ENCODE data around the gene STIMATE.

DNA sequence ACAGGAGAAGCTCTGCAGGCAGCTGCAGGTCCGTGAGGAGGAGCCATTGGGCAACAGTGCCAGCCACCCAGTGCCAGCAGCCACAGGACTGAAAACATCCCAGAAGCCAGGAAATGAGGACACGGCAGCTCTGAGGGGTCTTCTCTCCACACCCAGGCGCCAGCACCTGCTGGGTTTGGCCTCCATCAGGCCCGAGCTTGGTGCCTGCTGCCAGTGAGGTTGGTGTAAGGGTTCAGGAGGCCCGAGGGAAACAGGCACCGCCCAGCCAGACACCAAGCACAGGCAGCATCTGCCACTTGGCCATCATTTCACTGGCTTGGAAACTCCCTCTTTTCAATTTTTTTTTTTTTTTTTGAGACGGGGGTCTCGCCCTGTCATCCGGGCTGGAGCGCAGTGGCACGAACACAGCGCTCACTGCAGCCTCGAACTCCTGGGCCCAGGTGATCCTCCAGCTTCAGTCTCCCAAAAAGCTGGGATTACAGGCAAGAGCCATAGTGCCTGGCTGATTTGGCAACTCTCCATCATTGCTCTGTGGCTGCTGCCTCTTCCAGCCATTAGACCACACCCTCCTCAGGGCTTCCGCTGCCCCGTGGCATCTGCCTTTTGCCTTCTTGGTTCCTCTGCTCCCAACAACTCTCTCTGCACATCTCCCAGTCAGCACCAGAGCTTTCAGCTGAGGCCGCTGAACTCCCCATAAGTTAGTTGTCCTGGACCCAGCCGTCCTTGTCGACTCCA is 104.2 kb downstream of the STIMATE start:
- TF ChIP-seq, protein P1, sequence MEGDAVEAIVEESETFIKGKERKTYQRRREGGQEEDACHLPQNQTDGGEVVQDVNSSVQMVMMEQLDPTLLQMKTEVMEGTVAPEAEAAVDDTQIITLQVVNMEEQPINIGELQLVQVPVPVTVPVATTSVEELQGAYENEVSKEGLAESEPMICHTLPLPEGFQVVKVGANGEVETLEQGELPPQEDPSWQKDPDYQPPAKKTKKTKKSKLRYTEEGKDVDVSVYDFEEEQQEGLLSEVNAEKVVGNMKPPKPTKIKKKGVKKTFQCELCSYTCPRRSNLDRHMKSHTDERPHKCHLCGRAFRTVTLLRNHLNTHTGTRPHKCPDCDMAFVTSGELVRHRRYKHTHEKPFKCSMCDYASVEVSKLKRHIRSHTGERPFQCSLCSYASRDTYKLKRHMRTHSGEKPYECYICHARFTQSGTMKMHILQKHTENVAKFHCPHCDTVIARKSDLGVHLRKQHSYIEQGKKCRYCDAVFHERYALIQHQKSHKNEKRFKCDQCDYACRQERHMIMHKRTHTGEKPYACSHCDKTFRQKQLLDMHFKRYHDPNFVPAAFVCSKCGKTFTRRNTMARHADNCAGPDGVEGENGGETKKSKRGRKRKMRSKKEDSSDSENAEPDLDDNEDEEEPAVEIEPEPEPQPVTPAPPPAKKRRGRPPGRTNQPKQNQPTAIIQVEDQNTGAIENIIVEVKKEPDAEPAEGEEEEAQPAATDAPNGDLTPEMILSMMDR (IDR thresholded peaks at IDR 0.05): no peak
- no peak for TF ChIP-seq POLR2A (IDR thresholded peaks at IDR 0.05)
